ENCODE results near the gene NDNF. TPM values are rescaled to one million over a fixed set of nuclear protein-coding genes. Genes with fewer than 3 reads are reported as not detected.

Gene NDNF
- total RNA-seq, 4 donors from 2014 or later = 1.0 to 8.4 (median 1.4) TPM

DNA sequence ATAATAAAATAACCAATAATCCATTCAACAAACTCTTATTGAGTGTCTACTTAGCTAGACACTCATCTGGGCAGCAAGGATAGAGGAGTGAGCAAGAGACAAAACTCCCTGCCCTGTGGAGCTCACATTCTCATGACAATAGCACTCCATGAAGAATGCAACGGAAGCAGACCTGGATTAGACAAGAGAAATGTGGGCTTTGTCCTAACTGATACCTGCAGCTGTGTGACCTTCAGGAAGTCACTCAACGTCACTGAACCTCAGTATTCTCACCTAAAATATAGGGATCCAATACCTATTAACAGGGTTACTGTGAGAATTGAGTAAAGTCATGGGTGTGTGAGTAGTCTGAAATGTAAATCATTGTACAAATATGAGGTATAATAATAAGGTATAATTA is 61.2 kb downstream of the NDNF start:
- Histone ChIP-seq H3K27me3 (no peaks in the 10 kb centered on the region), H3K27ac (no peak overlapping the region), H3K4me1 (no peaks in the 10 kb centered on the region), H3K36me3 (no peaks in the 10 kb centered on the region), H3K4me3 (no peak overlapping the region), H3K9me3 (no peaks in the 10 kb centered on the region)
- no peak for TF ChIP-seq POLR2A (IDR thresholded peaks at IDR 0.05)
- TF ChIP-seq, protein P1, sequence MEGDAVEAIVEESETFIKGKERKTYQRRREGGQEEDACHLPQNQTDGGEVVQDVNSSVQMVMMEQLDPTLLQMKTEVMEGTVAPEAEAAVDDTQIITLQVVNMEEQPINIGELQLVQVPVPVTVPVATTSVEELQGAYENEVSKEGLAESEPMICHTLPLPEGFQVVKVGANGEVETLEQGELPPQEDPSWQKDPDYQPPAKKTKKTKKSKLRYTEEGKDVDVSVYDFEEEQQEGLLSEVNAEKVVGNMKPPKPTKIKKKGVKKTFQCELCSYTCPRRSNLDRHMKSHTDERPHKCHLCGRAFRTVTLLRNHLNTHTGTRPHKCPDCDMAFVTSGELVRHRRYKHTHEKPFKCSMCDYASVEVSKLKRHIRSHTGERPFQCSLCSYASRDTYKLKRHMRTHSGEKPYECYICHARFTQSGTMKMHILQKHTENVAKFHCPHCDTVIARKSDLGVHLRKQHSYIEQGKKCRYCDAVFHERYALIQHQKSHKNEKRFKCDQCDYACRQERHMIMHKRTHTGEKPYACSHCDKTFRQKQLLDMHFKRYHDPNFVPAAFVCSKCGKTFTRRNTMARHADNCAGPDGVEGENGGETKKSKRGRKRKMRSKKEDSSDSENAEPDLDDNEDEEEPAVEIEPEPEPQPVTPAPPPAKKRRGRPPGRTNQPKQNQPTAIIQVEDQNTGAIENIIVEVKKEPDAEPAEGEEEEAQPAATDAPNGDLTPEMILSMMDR (IDR thresholded peaks at IDR 0.05) = no peak
- WGBS, 2 donors = 52 to 67% methylated on average over 2 of the region's 2 CpGs
- DNase-seq = no peak
- intact Hi-C loops (cut with DNase I) = no loop called here

- no peak overlapping the region for H3K4me3 ChIP-seq
- 61 to 62% methylated on average over 3 of the region's 3 CpGs for WGBS, 2 donors
- no peaks in the 10 kb centered on the region for H3K36me3 ChIP-seq
- DNase-seq = no peak
- no peaks in the 10 kb centered on the region for H3K4me1 ChIP-seq
- no peaks in the 10 kb centered on the region for H3K27me3 ChIP-seq
- no peak for TF ChIP-seq POLR2A (IDR thresholded peaks at IDR 0.05)
- H3K9me3 ChIP-seq = no peaks in the 10 kb centered on the region
- intact Hi-C loops (cut with DNase I) = no loop called here
- no peak overlapping the region for H3K27ac ChIP-seq
Observed at GRCh38 chr4:121009578-121010478, 62.5 kb downstream of the NDNF start.

DNA sequence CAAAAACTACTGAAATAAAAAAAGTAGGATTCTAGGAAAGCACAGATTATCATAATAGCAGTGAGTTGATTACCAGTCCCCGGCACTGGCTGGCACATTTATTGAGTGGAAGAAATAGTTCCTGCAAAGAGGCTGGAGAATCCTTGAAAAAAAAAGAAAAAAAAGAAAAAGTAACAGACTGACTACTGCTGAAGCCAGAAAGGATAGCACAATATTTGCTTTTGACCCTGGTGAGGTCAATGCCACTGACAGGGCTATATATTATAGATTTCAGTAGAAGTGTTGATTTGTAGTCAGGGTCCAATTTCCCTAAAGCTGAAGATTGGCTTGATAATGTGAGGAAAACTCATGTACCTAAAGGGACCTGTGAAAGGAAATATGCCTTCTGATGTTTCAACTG is 64.7 kb downstream of the NDNF start:
- Histone ChIP-seq H3K9me3 (no peaks in the 10 kb centered on the region), H3K27me3 (no peaks in the 10 kb centered on the region), H3K36me3 (no peaks in the 10 kb centered on the region), H3K4me1 (no peaks in the 10 kb centered on the region), H3K27ac (no peak overlapping the region), H3K4me3 (no peak overlapping the region)
- 0% methylated on average over 1 of the region's 1 CpG for WGBS, 2 donors
- intact Hi-C loops (cut with DNase I) = no loop called here
- no peak for DNase-seq
- TF ChIP-seq, protein P1 (IDR thresholded peaks at IDR 0.05) = no peak
- no peak for TF ChIP-seq POLR2A (IDR thresholded peaks at IDR 0.05)

- intact Hi-C loops (cut with DNase I) = no loop called here
- Histone ChIP-seq H3K9me3 (no peaks in the 10 kb centered on the region), H3K36me3 (no peaks in the 10 kb centered on the region), H3K27me3 (no peaks in the 10 kb centered on the region), H3K4me1 (no peaks in the 10 kb centered on the region), H3K4me3 (no peak overlapping the region), H3K27ac (no peak overlapping the region)
- no peak for TF ChIP-seq POLR2A (IDR thresholded peaks at IDR 0.05)
- TF ChIP-seq, protein P1 (IDR thresholded peaks at IDR 0.05) = no peak
- 80 to 83% methylated on average over 1 to 3 of the region's 4 CpGs for WGBS, 2 donors
- DNase-seq = no peak
Observed at GRCh38 chr4:121003863-121004262, 68.5 kb downstream of the NDNF start.

GRCh38 chr4:120995266-120996010 is 76.9 kb downstream of the NDNF start:
- no peaks in the 10 kb centered on the region for H3K4me1 ChIP-seq
- TF ChIP-seq, protein P1 (IDR thresholded peaks at IDR 0.05) = no peak
- no peak for TF ChIP-seq POLR2A (IDR thresholded peaks at IDR 0.05)
- 42 to 45% methylated on average over 1 of the region's 1 CpG for WGBS, 2 donors
- no peak for DNase-seq
- H3K4me3 ChIP-seq = no peak overlapping the region
- intact Hi-C loops (cut with DNase I) = no loop called here
- no peaks in the 10 kb centered on the region for H3K27me3 ChIP-seq
- no peaks in the 10 kb centered on the region for H3K36me3 ChIP-seq
- H3K27ac ChIP-seq = no peak overlapping the region
- no peaks in the 10 kb centered on the region for H3K9me3 ChIP-seq

Measured in esophagus squamous epithelium (tissue), 5 donors.